Omental fat pad (tissue), 4 donors: ENCODE results near the gene F3. TPM values are rescaled to one million over a fixed set of nuclear protein-coding genes. Genes with fewer than 3 reads are reported as not detected.
A peak's percentile ranks its signal among the peaks of the same experiment; 100 is the strongest.

ENCODE experiments used
- ATAC-seq: fragments of 150-250 bp; one replicate; pipeline ENCODE4 v1.9.1; 2016; ENCODE audit warnings: mild to moderate bottlenecking, moderate library complexity; ENCODE audit not compliant: low FRiP score
- DNase-seq: peaks from one replicate; pipeline ENCODE4 v3.0.0-alpha.2; 2019; ENCODE audit warnings: low spot score
- CTCF ChIP-seq, 3 donors: fragments of 450-650 bp; IDR thresholded peaks; one replicate each; pipeline ENCODE4 v1.5.1; 2016 to 2017; ENCODE audit warnings: antibody characterized with exemption in 3 of 3, mild to moderate bottlenecking in 3 of 3, moderate library complexity in 2 of 3
- total RNA-seq, 4 donors: library from RNA; depleted of rRNA; stranded (reverse); fragments of >200 nt; gene quantifications; one replicate each; pipeline ENCODE4 v1.1.0, GENCODE V29; 2016

The F3 gene
- total RNA-seq, 4 donors from 2014 or later: 91.0 to 244 (median 186) TPM

GRCh38 chr1:94559921-94560320 lies 18.4 kb upstream of the F3 start:
- no peak for TF ChIP-seq CTCF (IDR thresholded peaks at IDR 0.05)
- no peak for ATAC-seq
- no peak for DNase-seq

GRCh38 chr1:94555091-94555490 lies 13.5 kb upstream of the F3 start:
- no peak for DNase-seq
- TF ChIP-seq CTCF (IDR thresholded peaks at IDR 0.05): no peak

GRCh38 chr1:94554580-94554979 lies 13.0 kb upstream of the F3 start:
- no peak for TF ChIP-seq CTCF (IDR thresholded peaks at IDR 0.05)
- ATAC-seq (no peak), DNase-seq (no peak)

More at GRCh38 chr1:94555091-94555490, 13.5 kb upstream of the F3 start:
- no peak for ATAC-seq

- ATAC-seq (no peak), DNase-seq (no peak)
- TF ChIP-seq CTCF (IDR thresholded peaks at IDR 0.05): no peak
Observed at GRCh38 chr1:94553931-94554330, 12.4 kb upstream of the F3 start.

- TF ChIP-seq CTCF (IDR thresholded peaks at IDR 0.05): no peak
- DNase-seq (no peak), ATAC-seq (peak; percentile 58)
Observed at GRCh38 chr1:94553323-94553730, 11.8 kb upstream of the F3 start.

- no peak for DNase-seq
- ATAC-seq: no peak
- no peak for TF ChIP-seq CTCF (IDR thresholded peaks at IDR 0.05)
Observed at GRCh38 chr1:94552071-94552586, 10.6 kb upstream of the F3 start.

GRCh38 chr1:94551449-94551848 lies 9.9 kb upstream of the F3 start:
- TF ChIP-seq CTCF (IDR thresholded peaks at IDR 0.05): no peak
- ATAC-seq: no peak
- DNase-seq: no peak
